GM19240 (cell line): ENCODE measurements around the gene SLC12A1.

Experiments
- DNase-seq: peaks from one replicate; pipeline ENCODE4 v3.0.0; 2011; ENCODE audit warnings: low spot score; ENCODE audit not compliant: insufficient read length

The SLC12A1 gene

GRCh38 chr15:48352474-48353072 lies 146.5 kb downstream of the SLC12A1 start:
- no peak for DNase-seq
